OCI-LY3 (cell line): ENCODE data around the gene TUBA4B.

Experiments used
- EZH2phosphoT487 ChIP-seq: fragments of 200-600 bp; shearing (Covaris generic); IDR thresholded peaks from 2 replicates; pipeline ENCODE4 v1.6.1; 2018; ENCODE audit warnings: antibody characterized with exemption, mixed run types, low read depth
- TF ChIP-seq, protein P1 (sequence below): fragments of 200-600, 300-600 bp; sonication (generic); IDR thresholded peaks from 2 replicates; pipeline ENCODE4 v1.5.1; 2014; ENCODE audit warnings: antibody characterized with exemption, low read length, low read depth

DNA sequence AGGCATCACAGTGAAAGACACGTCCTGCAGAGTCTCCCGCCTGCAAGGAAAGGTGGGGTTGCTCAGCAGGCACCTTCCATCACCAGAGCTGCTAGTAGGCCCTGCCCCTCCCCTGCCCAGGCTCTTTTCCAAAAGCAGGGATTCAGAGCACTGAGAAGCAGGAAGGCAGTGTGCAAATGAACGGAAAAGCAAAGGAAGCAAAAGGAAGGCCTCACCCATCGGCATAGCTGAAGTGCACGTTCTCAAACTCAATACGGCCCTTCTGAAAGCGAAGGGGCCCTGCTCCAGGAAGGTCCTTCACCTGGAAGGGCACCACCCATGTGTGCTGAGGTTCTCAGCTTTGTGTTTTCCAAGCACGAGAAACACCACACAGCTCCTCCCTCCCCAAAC lies 40.0 kb upstream of the TUBA4B start:
- TF ChIP-seq, protein P1, sequence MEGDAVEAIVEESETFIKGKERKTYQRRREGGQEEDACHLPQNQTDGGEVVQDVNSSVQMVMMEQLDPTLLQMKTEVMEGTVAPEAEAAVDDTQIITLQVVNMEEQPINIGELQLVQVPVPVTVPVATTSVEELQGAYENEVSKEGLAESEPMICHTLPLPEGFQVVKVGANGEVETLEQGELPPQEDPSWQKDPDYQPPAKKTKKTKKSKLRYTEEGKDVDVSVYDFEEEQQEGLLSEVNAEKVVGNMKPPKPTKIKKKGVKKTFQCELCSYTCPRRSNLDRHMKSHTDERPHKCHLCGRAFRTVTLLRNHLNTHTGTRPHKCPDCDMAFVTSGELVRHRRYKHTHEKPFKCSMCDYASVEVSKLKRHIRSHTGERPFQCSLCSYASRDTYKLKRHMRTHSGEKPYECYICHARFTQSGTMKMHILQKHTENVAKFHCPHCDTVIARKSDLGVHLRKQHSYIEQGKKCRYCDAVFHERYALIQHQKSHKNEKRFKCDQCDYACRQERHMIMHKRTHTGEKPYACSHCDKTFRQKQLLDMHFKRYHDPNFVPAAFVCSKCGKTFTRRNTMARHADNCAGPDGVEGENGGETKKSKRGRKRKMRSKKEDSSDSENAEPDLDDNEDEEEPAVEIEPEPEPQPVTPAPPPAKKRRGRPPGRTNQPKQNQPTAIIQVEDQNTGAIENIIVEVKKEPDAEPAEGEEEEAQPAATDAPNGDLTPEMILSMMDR: no peak
- TF ChIP-seq EZH2phosphoT487: no peak
